ENCODE results near the gene OR2T34.
"Not testable (repeated sequence)": the region's sequence is repeated elsewhere in the genome, so short reads cannot be mapped to it uniquely, and the experiment has no call there.

Gene OR2T34

GRCh38 chr1:248574657-248575056, at the start of gene OR2T34:
TSS of gene OR2T34 (minus strand) at chr1:248574757. CDS start at chr1:248574757, 0 bp downstream.
- DNase-seq (ENCODE audit: low read depth) = not testable (repeated sequence)

- DNase-seq (ENCODE audit: low read depth) = no peak
These were observed 48.0 kb upstream of the OR2T34 start for GRCh38 chr1:248622570-248623001.

GRCh38 chr1:248621770-248622169, 47.2 kb upstream of the OR2T34 start:
- no peak for DNase-seq (ENCODE audit: low read depth)

- DNase-seq (ENCODE audit: low read depth) = peak; percentile 7
These were observed 44.3 kb upstream of the OR2T34 start for GRCh38 chr1:248618878-248619277.

GRCh38 chr1:248618119-248618518, 43.6 kb upstream of the OR2T34 start:
- DNase-seq (ENCODE audit: low read depth) = no peak

- no peak for DNase-seq (ENCODE audit: low read depth)
These were observed 39.2 kb upstream of the OR2T34 start for GRCh38 chr1:248613742-248614141.

GRCh38 chr1:248611883-248612414, 37.4 kb upstream of the OR2T34 start:
- DNase-seq (ENCODE audit: low read depth) = no peak

- DNase-seq (ENCODE audit: low read depth) = no peak
These were observed 35.7 kb upstream of the OR2T34 start for GRCh38 chr1:248610301-248610700.

GRCh38 chr1:248599396-248599795, 24.8 kb upstream of the OR2T34 start:
- no peak for DNase-seq (ENCODE audit: low read depth)

GRCh38 chr1:248597589-248597988, 23.0 kb upstream of the OR2T34 start, which contains the start of gene OR2T10:
TSS of gene OR2T10 (minus strand) at chr1:248597700. CDS start at chr1:248593768, 3,932 bp downstream.
- no peak for DNase-seq (ENCODE audit: low read depth)

- DNase-seq (ENCODE audit: low read depth) = no peak
These were observed 22.1 kb upstream of the OR2T34 start for GRCh38 chr1:248596615-248597014.

GRCh38 chr1:248593226-248593625, 18.7 kb upstream of the OR2T34 start:
- no peak for DNase-seq (ENCODE audit: low read depth)

GRCh38 chr1:248592655-248593054, 18.1 kb upstream of the OR2T34 start:
- no peak for DNase-seq (ENCODE audit: low read depth)

GRCh38 chr1:248590055-248590454, 15.5 kb upstream of the OR2T34 start:
- no peak for DNase-seq (ENCODE audit: low read depth)

GRCh38 chr1:248589334-248589733, 14.8 kb upstream of the OR2T34 start:
- DNase-seq (ENCODE audit: low read depth) = no peak

- no peak for DNase-seq (ENCODE audit: low read depth)
These were observed 10.7 kb upstream of the OR2T34 start for GRCh38 chr1:248585266-248585665.

GRCh38 chr1:248576260-248576980, 1.9 kb upstream of the OR2T34 start:
- DNase-seq (ENCODE audit: low read depth) = no peak

- not testable (repeated sequence) for DNase-seq (ENCODE audit: low read depth)
These were observed 701 bp downstream of the OR2T34 start for GRCh38 chr1:248573856-248574255.

- DNase-seq (ENCODE audit: low read depth) = not testable (repeated sequence)
These were observed 2.5 kb downstream of the OR2T34 start for GRCh38 chr1:248572049-248572448.

- not testable (repeated sequence) for DNase-seq (ENCODE audit: low read depth)
These were observed 3.7 kb downstream of the OR2T34 start for GRCh38 chr1:248570811-248571210.

- not testable (repeated sequence) for DNase-seq (ENCODE audit: low read depth)
These were observed 5.5 kb downstream of the OR2T34 start for GRCh38 chr1:248569049-248569448.

- not testable (repeated sequence) for DNase-seq (ENCODE audit: low read depth)
These were observed 8.8 kb downstream of the OR2T34 start for GRCh38 chr1:248565530-248566373.

GRCh38 chr1:248562672-248563071, 11.9 kb downstream of the OR2T34 start, which contains the start of gene OR2T29:
TSS of gene OR2T29 (minus strand) at chr1:248562772. CDS start at chr1:248559491, 3,281 bp downstream.
- not testable (repeated sequence) for DNase-seq (ENCODE audit: low read depth)

Measured in activated gamma-delta T cell treated with anti-CD3 and anti-CD28 coated beads, Interleukin-2, amount 50 U/mL, for 16 hours (primary cell).